HG03280 (cell line): ENCODE measurements around the gene PARD3.

Experiments
- ATAC-seq: cut with Tn5 transposase; IDR thresholded peaks from one replicate; pipeline ENCODE4 v1.9.1; 2021; ENCODE audit warnings: mild to moderate bottlenecking, moderate library complexity; ENCODE audit not compliant: unreplicated experiment

The PARD3 gene

DNA sequence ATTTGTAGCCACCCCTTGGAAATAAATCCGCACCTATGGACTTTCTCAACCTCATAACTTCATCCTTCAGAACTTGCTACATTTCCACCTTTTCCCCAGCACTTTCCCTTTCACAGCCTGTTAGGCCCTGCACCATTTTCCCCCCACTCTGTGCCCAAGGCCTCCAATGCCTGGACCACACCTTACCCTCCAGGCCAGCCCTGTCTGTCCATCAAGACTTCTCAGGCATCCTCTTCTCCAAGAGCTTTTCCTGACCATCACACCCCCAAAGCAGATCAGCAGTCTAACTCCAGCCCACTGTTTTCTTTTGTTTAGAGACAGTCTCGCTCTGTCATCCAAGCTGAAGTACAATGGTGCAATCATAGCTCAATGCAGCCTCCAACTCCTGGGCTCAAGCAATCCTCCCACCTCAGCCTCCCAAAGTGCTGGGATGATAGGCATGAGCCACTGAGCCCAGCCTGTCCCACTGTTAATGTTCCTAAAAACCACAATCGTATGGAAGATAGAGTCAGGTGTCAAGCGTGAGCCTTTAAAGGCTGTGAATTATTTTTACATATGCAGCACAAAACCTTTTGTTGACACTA, 116.8 kb downstream of the PARD3 start:
- ATAC-seq: no peak

DNA sequence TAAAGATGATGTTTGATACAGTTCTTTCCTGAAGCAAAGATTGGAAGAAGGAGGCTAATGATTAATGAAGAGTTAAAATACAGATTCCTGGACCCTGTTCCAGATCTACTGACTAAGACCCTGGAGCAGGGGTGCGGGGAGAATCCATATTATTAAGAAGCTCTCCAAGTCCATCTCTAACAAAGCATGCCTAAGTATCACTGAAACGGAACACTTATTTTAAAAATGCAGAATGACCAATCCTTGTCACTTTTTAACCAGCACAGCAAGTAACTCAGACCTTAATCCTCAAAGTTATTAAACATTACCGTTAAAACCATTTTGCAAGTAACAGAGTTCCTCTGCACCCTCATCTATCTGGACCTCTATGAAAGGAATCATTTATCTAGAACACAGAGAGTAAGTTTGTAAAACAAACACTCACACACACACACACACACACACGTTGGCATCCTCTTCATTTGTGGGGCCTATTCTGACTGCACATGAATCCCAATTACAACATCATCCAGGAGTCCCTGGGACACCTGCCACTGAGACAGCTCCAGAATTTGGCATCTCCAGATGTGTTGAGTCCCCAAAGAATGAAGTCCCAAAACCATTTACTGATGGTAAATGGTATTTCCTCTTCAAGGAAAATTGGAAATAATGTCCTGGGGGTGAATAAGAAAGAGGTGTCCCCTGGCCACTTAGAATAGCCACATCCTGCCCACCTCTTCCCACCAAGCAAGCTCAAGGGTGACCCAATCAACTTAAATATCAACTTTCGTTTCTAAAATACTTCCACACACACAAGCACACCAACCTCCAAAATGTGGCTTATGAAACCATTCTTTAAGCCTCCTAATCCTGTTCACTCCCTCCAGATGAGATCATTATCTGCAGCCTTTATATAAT, 117.5 kb downstream of the PARD3 start:
- ATAC-seq: no peak

GRCh38 chr10:34696423-34696822, 118.7 kb downstream of the PARD3 start:
- ATAC-seq: no peak

- ATAC-seq: no peak
These were observed 124.6 kb downstream of the PARD3 start for GRCh38 chr10:34690383-34691049.

DNA sequence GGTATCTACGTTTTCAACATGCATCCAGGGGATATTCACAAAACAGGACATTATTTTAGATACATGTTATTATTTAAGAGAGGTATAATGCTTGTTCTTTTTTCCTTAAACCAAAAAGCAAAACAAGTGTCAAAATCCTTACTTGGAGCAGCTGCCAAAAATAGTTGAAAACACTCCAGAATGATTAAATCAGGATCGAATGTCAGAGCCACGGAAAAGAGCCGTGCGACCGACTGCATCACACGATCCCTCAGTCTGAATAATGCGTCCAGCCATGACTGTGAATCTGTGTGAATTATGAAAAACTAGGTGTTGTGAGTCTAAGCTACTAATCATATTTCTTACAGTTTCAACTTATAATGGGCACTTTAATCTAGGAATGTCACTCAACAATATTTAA, 126.0 kb downstream of the PARD3 start:
- no peak for ATAC-seq

DNA sequence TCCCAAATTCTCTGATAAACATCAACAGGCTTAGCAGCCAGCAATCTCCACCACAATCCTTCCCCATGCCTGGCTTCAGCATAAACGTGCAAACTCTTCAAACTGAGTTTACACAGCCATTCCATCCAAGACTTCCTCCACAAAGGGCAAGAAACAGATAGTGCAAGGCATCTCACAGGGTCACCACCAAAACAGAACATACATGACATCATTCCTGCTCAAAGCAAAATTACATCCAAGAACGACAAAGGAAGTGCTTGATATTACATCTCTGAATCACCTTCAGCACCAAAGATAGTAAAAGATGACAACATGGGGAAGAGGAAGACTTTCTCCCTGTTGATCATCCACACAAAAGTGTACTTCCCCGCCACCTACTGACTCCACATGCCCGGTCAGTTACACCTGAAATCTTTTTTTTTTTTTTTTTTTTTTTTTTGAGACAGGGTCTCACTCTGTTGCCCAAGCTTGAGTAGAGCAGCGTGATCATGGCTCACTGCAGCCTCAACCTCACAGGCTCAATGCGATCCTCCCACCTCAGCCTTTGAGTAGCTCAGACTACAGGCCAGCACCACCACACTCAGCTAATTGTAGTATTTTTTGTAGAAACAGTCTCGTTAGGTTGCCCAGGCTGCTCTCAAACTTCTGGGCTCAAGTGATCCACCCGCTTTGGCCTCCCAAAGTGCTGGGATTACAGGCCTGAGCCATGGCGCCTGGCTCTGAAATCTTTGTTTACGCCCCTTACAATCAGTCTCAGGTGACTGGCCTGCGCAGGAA, 127.5 kb downstream of the PARD3 start:
- ATAC-seq: no peak

- ATAC-seq: no peak
These were observed 132.5 kb downstream of the PARD3 start for GRCh38 chr10:34682580-34682979.

GRCh38 chr10:34681933-34682332, 133.2 kb downstream of the PARD3 start:
- no peak for ATAC-seq

DNA sequence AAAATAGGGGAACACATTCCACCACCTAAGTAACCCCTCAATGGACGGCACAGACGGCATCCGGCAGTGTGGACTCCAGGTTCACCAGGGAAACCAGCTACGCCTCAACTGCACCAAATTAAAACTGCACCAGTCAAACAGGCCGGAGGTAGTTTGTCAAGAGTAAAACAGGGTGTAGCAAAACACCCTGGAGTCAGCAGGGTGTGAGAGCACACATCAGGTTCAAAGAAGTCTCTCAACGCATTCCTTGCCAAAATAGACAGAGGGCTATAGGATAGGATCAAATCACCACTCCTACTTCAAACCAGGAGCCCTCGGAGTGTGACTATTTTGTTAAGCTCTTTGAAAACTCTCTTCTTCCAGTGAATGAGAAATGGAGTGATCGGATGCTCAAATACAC, 135.9 kb downstream of the PARD3 start:
- no peak for ATAC-seq

- ATAC-seq: no peak
These were observed 137.5 kb downstream of the PARD3 start for GRCh38 chr10:34677591-34677990.

DNA sequence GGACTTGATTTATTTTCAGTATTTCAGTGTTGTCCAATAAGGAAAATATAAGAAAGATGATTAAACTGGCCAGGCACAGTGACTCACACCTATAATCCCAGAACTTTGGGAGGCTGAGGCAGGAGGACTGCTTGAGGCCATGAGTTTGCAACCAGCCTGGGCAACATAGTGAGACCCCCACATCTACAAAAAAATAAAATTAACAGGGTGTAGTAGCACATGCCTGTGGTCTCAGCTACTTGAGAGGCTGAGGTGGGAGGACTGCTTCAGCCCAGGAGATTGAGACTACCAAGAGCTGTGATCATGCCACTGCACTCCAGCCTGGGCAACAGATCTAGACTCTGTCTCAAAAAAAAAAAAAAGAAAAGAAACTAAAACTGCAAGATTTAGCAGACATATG, 138.0 kb downstream of the PARD3 start:
- ATAC-seq: no peak

GRCh38 chr10:34674176-34674575, 140.9 kb downstream of the PARD3 start:
- ATAC-seq: no peak

DNA sequence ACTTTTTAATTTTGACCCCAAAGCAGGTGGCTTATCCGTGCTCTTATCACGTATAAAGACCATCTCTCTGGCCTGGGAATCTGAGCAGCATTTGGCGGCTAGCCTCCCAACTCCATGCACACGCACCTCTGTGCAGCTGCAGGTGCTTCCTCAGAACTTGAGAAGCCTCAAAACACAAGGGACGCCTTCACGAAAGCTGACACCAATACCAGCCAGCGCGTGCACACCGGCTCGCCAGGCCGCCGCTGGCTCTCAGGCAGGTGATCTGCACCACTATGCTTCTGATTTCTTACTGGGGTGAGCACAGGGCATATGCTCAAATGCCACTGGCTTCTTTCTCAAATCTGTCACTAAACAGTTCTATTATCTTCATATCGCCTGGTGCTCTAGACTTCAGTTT, 145.0 kb downstream of the PARD3 start:
- no peak for ATAC-seq

GRCh38 chr10:34669079-34669478, 146.0 kb downstream of the PARD3 start:
- no peak for ATAC-seq

DNA sequence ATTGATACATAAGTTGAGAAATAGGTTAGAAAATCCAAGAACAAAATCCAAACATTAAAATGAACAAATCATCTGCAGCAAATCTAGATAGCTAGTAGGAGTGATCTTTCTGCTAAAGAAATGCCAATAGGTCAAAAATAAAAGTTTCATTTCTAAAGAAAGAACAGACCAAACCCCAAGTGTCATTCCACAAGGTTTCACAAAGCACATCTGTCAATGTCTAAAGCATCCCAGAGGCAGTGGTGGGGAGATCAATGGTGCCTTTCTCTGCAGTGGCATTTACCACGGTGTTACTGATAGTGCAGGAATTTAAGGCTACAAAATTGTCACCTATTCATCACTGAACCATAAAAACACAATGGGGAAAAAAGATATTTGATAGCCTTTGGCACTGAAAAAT, 147.9 kb downstream of the PARD3 start:
- ATAC-seq: no peak

GRCh38 chr10:34666008-34666704, 148.9 kb downstream of the PARD3 start:
- ATAC-seq: peak; percentile 70

DNA sequence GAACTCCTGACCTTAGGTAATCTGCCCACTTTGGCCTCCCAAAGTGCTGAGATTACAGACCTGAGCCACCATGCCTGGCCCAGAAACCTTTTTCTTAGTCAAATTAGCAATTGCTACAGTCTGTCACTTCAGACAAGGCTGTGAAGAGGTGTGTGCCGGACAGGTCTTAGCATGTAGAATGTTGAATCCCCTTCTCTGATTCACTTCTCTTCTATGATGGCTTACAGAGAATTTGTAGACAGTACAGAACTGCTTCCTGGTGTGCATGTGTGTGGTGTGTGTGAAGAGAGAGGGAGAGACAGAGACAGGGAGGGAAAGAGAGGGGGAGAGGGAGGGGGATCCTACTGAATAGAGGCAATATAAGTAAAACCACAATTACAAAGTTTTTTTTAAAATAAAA, 150.4 kb downstream of the PARD3 start:
- ATAC-seq: no peak

GRCh38 chr10:34661580-34661979, 153.5 kb downstream of the PARD3 start:
- no peak for ATAC-seq

DNA sequence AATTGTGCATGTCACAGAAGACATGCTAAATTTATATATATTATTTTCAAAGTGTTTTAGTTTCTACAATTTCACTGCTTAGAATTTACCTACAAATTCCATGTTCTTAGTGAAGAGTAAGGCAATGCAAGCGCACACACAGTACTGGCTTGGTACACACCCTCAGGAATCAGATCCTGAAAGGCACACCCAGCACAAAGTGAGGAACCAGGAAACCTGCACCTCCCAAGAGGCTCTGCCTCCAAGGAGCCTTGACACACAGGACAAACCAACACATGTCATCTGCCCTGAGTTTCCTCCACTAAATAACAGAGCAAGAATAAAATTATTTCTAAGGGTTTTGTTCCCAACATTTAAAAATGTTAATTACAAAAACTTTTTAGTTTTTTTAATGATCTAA, 156.2 kb downstream of the PARD3 start:
- ATAC-seq: no peak

DNA sequence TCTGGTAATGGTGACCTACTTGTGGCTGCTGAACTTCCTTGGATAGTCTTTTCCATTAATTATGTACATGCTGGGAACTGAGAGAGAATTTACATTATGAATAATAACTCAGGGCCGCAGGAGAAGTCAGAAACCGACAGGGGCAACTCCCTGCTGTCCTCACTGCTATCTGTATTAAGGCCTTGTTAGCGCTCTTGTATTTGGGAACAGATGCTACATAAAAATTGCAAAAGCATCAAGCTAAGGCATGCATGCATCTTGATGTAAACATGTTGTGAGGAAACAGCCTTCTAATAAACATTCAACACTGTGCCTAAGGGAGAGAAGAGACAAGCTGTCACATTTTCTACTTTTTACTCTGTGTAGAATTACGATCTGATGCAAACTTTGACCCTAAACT, 158.4 kb downstream of the PARD3 start:
- no peak for ATAC-seq
